Trophoblast cell (in vitro differentiated cells and primary cell): ENCODE results near the gene NDRG4.

Experiments
- DNase-seq, 2 donors: peaks; one replicate each; pipeline ENCODE4 v3.0.0-alpha.2; 2016
- H2AFZ ChIP-seq: 2 replicates; pipeline ENCODE4 v1.6.1; 2013; ENCODE audit warnings: low read length, moderate library complexity, mild to moderate bottlenecking; ENCODE audit not compliant: insufficient read depth, poor library complexity
- H2AK5ac ChIP-seq: 2 replicates; pipeline ENCODE4 v1.6.1; 2013; ENCODE audit warnings: mild to moderate bottlenecking, low read length
- H2BK120ac ChIP-seq: 2 replicates; pipeline ENCODE4 v1.6.1; 2013; ENCODE audit warnings: low read length, mild to moderate bottlenecking, moderate library complexity; ENCODE audit not compliant: insufficient read depth, poor library complexity
- H2BK12ac ChIP-seq: 2 replicates; pipeline ENCODE4 v1.6.1; 2013; ENCODE audit warnings: mild to moderate bottlenecking, low read length, moderate library complexity
- H2BK5ac ChIP-seq: 2 replicates; pipeline ENCODE4 v1.6.1; 2013; ENCODE audit warnings: low read length, low read depth, moderate library complexity, mild to moderate bottlenecking; ENCODE audit not compliant: poor library complexity
- H3K14ac ChIP-seq: 2 replicates; pipeline ENCODE4 v1.6.1; 2013; ENCODE audit warnings: mild to moderate bottlenecking, low read length
- H3K18ac ChIP-seq: 2 replicates; pipeline ENCODE4 v1.6.1; 2013; ENCODE audit warnings: mild to moderate bottlenecking, low read length
- H3K23ac ChIP-seq: 2 replicates; pipeline ENCODE4 v1.6.1; 2013; ENCODE audit warnings: low read length
- H3K27ac ChIP-seq: 2 replicates; pipeline ENCODE4 v1.5.1; 2013; ENCODE audit warnings: low read depth, mild to moderate bottlenecking, inconsistent platforms, low read length, moderate library complexity
- H3K27me3 ChIP-seq: 2 replicates; pipeline ENCODE4 v1.6.1; 2013; ENCODE audit warnings: inconsistent platforms, mild to moderate bottlenecking, low read length, moderate library complexity; ENCODE audit not compliant: insufficient read depth
- H3K36me3 ChIP-seq, 2 experiments: 1 replicate in 1 of 2; 2 replicates in 1 of 2; pipeline ENCODE4 v1.6.1; 2013; ENCODE audit warnings: low read length in 2 of 2, mild to moderate bottlenecking in 2 of 2, moderate library complexity in 1 of 2; ENCODE audit not compliant: insufficient read depth in 2 of 2, control insufficient read depth in 1 of 2
- H3K4ac ChIP-seq: 2 replicates; pipeline ENCODE4 v1.6.1; 2013; ENCODE audit warnings: low read depth, mild to moderate bottlenecking, low read length, moderate library complexity
- H3K4me1 ChIP-seq, 2 experiments: 1 replicate in 1 of 2; 2 replicates in 1 of 2; pipeline ENCODE4 v1.6.1; 2013; ENCODE audit warnings: low read length in 2 of 2, mild to moderate bottlenecking in 2 of 2, moderate library complexity in 1 of 2; ENCODE audit not compliant: insufficient read depth in 2 of 2, control insufficient read depth in 1 of 2
- H3K4me2 ChIP-seq: 2 replicates; pipeline ENCODE4 v1.6.1; 2013; ENCODE audit warnings: inconsistent platforms, mild to moderate bottlenecking, low read length, moderate library complexity
- H3K4me3 ChIP-seq: 2 replicates; pipeline ENCODE4 v1.5.1; 2013; ENCODE audit warnings: mild to moderate bottlenecking, low read depth, low read length, inconsistent platforms
- H3K79me1 ChIP-seq: one replicate; pipeline ENCODE4 v1.6.1; 2013; ENCODE audit warnings: low read length
- H3K79me2 ChIP-seq: 2 replicates; pipeline ENCODE4 v1.6.1; 2013; ENCODE audit warnings: low read length, mild to moderate bottlenecking; ENCODE audit not compliant: control insufficient read depth, insufficient read depth, poor library complexity
- H3K9ac ChIP-seq: 2 replicates; pipeline ENCODE4 v1.6.1; 2013; ENCODE audit warnings: mild to moderate bottlenecking, low read length
- H3K9me3 ChIP-seq: 2 replicates; pipeline ENCODE4 v1.6.1; 2013; ENCODE audit warnings: low read depth, mild to moderate bottlenecking, control low read depth, inconsistent platforms, low read length; ENCODE audit not compliant: insufficient read depth
- H4K12ac ChIP-seq: 2 replicates; pipeline ENCODE4 v1.6.1; 2013; ENCODE audit warnings: low read depth, mild to moderate bottlenecking, low read length, moderate library complexity
- H4K8ac ChIP-seq: 2 replicates; pipeline ENCODE4 v1.6.1; 2013; ENCODE audit warnings: low read depth, mild to moderate bottlenecking, low read length, moderate library complexity
- H4K91ac ChIP-seq: one replicate; pipeline ENCODE4 v1.6.1; 2013; ENCODE audit warnings: low read depth, mild to moderate bottlenecking, low read length, moderate library complexity
- WGBS: extraction: QIAGEN DNeasy Blood & Tissue Kit; methylation state at CpG from one replicate; pipeline ENCODE4 v1.1.7; 2013; ENCODE audit warnings: missing lambda C conversion rate; ENCODE audit not compliant: insufficient read length, insufficient coverage; ENCODE audit errors: extremely low coverage; 5-methylcytosine and 5-hydroxymethylcytosine counted together

Gene NDRG4

GRCh38 chr16:58472827-58473226 is 27.1 kb upstream of the NDRG4 start:
- Histone ChIP-seq H3K4me1 (no peaks in the 10 kb centered on the region), H2AFZ (no peak overlapping the region), H4K8ac (no peak overlapping the region), H3K4me3 (no peak overlapping the region), H3K9ac (no peak overlapping the region), H3K79me1 (no peaks in the 10 kb centered on the region), H3K4me2 (no peak overlapping the region), H3K14ac (no peak overlapping the region), H2BK12ac (no peak overlapping the region), H4K91ac (no peak overlapping the region), H2AK5ac (no peak overlapping the region), H3K27ac (no peak overlapping the region), H3K4ac (no peak overlapping the region), H3K36me3 (no peaks in the 10 kb centered on the region), H3K79me2 (no peaks in the 10 kb centered on the region), H3K23ac (no peak overlapping the region), H4K12ac (no peak overlapping the region), H3K18ac (no peak overlapping the region), H3K27me3 (no peaks in the 10 kb centered on the region), H2BK5ac (no peak overlapping the region), H2BK120ac (no peak overlapping the region), H3K9me3 (no peaks in the 10 kb centered on the region)
- no CpG with 5 or more reads among the region's 3 CpGs for WGBS
- DNase-seq: no peak

- no peak overlapping the region for H4K8ac ChIP-seq
- no peak overlapping the region for H4K91ac ChIP-seq
- no peak overlapping the region for H3K9ac ChIP-seq
- H2BK12ac ChIP-seq: no peak overlapping the region
- no peak overlapping the region for H3K18ac ChIP-seq
- H3K23ac ChIP-seq: no peak overlapping the region
- H3K4me2 ChIP-seq: no peak overlapping the region
- H3K4ac ChIP-seq: no peak overlapping the region
- no peaks in the 10 kb centered on the region for H3K9me3 ChIP-seq
- H3K79me2 ChIP-seq: no peaks in the 10 kb centered on the region
- H3K79me1 ChIP-seq: no peaks in the 10 kb centered on the region
- DNase-seq: no peak
- no peaks in the 10 kb centered on the region for H3K4me1 ChIP-seq
- no peak overlapping the region for H3K14ac ChIP-seq
- H3K4me3 ChIP-seq: no peak overlapping the region
- no peak overlapping the region for H2AK5ac ChIP-seq
- H3K36me3 ChIP-seq: no peaks in the 10 kb centered on the region
- H2BK5ac ChIP-seq: no peak overlapping the region
- no peak overlapping the region for H2BK120ac ChIP-seq
- no peak overlapping the region for H3K27ac ChIP-seq
- H3K27me3 ChIP-seq: no peaks in the 10 kb centered on the region
- no CpG with 5 or more reads among the region's 10 CpGs for WGBS
- H2AFZ ChIP-seq: no peak overlapping the region
- H4K12ac ChIP-seq: no peak overlapping the region
These were observed 25.6 kb upstream of the NDRG4 start for GRCh38 chr16:58474296-58474695.

DNA sequence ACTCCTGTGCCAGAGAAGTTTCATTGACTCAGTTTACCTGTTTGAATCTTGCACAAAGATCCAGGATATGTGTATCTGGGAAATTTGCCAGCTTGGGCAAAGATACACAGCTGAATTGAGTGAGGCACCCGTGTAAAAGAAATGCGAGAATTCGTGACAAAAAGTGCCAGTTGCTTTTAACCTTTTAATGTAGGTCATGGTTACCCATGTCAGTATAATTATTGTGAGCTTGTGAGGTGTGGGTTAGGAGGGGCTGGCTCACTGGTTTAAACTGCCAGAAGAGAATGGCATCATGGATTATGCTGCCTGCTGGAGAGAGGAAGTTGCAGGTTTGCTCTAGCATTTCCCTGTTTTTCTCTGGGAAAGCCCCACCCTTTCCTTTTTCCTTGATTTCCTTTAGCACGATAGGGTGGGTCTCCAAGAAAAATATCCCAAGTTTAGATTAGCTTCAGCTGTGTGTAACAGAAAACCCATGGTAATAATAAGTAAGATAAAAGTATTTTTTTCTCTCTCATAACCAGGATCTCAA is 24.8 kb upstream of the NDRG4 start:
- no CpG with 5 or more reads among the region's 4 CpGs for WGBS
- H3K27me3 ChIP-seq: no peaks in the 10 kb centered on the region
- no peaks in the 10 kb centered on the region for H3K79me1 ChIP-seq

DNA sequence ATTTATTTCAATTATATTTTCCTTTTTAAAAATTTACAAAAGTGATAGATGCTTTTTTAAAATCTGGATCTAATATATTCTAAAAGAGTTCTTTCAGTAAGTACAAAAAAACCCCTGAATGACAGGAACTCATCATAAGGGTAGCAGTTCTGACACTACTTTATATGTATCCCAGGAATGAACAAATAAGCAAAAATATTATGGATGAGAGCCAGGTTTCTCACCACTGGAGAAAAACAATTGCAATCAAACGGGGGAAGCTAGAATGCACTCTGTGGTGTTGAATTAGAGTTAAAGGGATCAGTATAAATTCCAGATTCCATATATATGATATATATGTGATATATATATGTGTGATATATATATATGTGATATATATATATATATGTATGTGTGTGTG is 23.2 kb upstream of the NDRG4 start:
- no peak overlapping the region for H3K9ac ChIP-seq
- H3K4me2 ChIP-seq: no peak overlapping the region
- no peak overlapping the region for H2BK5ac ChIP-seq
- H3K4ac ChIP-seq: no peak overlapping the region
- H3K4me3 ChIP-seq: no peak overlapping the region
- H3K79me2 ChIP-seq: no peaks in the 10 kb centered on the region
- H3K23ac ChIP-seq: no peak overlapping the region
- no peak overlapping the region for H4K12ac ChIP-seq
- no peaks in the 10 kb centered on the region for H3K36me3 ChIP-seq
- no peak for DNase-seq
- no peaks in the 10 kb centered on the region for H3K9me3 ChIP-seq
- H2AK5ac ChIP-seq: no peak overlapping the region
- H2AFZ ChIP-seq: no peak overlapping the region
- no peak overlapping the region for H2BK120ac ChIP-seq
- no peaks in the 10 kb centered on the region for H3K79me1 ChIP-seq
- no peak overlapping the region for H3K14ac ChIP-seq
- no peaks in the 10 kb centered on the region for H3K27me3 ChIP-seq
- no peak overlapping the region for H2BK12ac ChIP-seq
- no CpG with 5 or more reads among the region's 1 CpG for WGBS
- H4K91ac ChIP-seq: no peak overlapping the region
- H3K18ac ChIP-seq: no peak overlapping the region
- no peak overlapping the region for H4K8ac ChIP-seq
- no peak overlapping the region for H3K27ac ChIP-seq
- no peaks in the 10 kb centered on the region for H3K4me1 ChIP-seq

More for the DNA sequence above, 24.8 kb upstream of the NDRG4 start:
- H2BK5ac ChIP-seq: no peak overlapping the region
- H4K91ac ChIP-seq: no peak overlapping the region
- H2AFZ ChIP-seq: no peak overlapping the region
- H3K4me2 ChIP-seq: no peak overlapping the region
- no peak overlapping the region for H3K27ac ChIP-seq
- no peak overlapping the region for H3K9ac ChIP-seq
- H3K14ac ChIP-seq: no peak overlapping the region
- no peaks in the 10 kb centered on the region for H3K79me2 ChIP-seq
- no peak overlapping the region for H4K8ac ChIP-seq
- no peak overlapping the region for H4K12ac ChIP-seq
- no peaks in the 10 kb centered on the region for H3K36me3 ChIP-seq
- H3K18ac ChIP-seq: no peak overlapping the region
- no peak overlapping the region for H3K23ac ChIP-seq
- no peak overlapping the region for H2BK12ac ChIP-seq
- H3K9me3 ChIP-seq: no peaks in the 10 kb centered on the region
- H2BK120ac ChIP-seq: no peak overlapping the region
- no peak overlapping the region for H3K4me3 ChIP-seq
- H3K4me1 ChIP-seq: no peaks in the 10 kb centered on the region
- H2AK5ac ChIP-seq: no peak overlapping the region
- no peak for DNase-seq
- no peak overlapping the region for H3K4ac ChIP-seq
